Naive thymus-derived CD4-positive, alpha-beta T cell (primary cell): Measurements from ENCODE around the gene HERC3. TPM values are rescaled to one million over a fixed set of nuclear protein-coding genes. Genes with fewer than 3 reads are reported as not detected.

Experiments
- ATAC-seq: fragments of 150-1000 bp; cut with Tn5 transposase; 2 replicates; pipeline ENCODE4 v1.10.0; 2021; ENCODE audit warnings: mild to moderate bottlenecking, moderate library complexity
- CTCF ChIA-PET: fragments of 350-600 bp; sonication (Branson Sonifier 250); formaldehyde crosslinking; loops from one replicate; lab custom pipeline; 2021; ENCODE audit warnings: antibody characterized with exemption; lab: Charles Lee
- POLR2A ChIA-PET: fragments of 350-600 bp; sonication (Branson Sonifier 250); formaldehyde crosslinking; loops from one replicate; lab custom pipeline; 2021; ENCODE audit warnings: antibody characterized with exemption, inconsistent platforms; lab: Charles Lee
- DNase-seq, 9 donors: peaks; one replicate each; pipeline versions ENCODE4 v3.0.0 to v3.0.0-alpha.2; 2020 to 2022; ENCODE audit warnings: mixed read lengths in 1 of 9
- H3K27ac ChIP-seq: one replicate; pipeline ENCODE4 v1.7.0; 2013; ENCODE audit warnings: mild to moderate bottlenecking, low read depth, low read length, moderate library complexity
- H3K27me3 ChIP-seq, 2 donors: one replicate each; pipeline ENCODE4 v1.7.0; 2013; ENCODE audit warnings: low read length in 2 of 2, mild to moderate bottlenecking in 2 of 2, moderate library complexity in 2 of 2; ENCODE audit not compliant: control insufficient read depth in 2 of 2, insufficient read depth in 2 of 2
- H3K36me3 ChIP-seq, 3 experiments: 1 replicate in 2 of 3; 2 replicates in 1 of 3; pipeline ENCODE4 v1.7.0; 2013; ENCODE audit warnings: low read length in 3 of 3, mild to moderate bottlenecking in 3 of 3, moderate library complexity in 1 of 3; ENCODE audit not compliant: insufficient read depth in 3 of 3, control insufficient read depth in 2 of 3
- H3K4me1 ChIP-seq, 2 donors: one replicate each; pipeline ENCODE4 v1.7.0; 2013; ENCODE audit warnings: low read length in 2 of 2, mild to moderate bottlenecking in 2 of 2, moderate library complexity in 1 of 2; ENCODE audit not compliant: control insufficient read depth in 2 of 2, insufficient read depth in 2 of 2
- H3K4me3 ChIP-seq: 2 replicates; pipeline ENCODE4 v1.7.0; 2013; ENCODE audit warnings: mild to moderate bottlenecking, low read length
- H3K9me3 ChIP-seq, 3 experiments: 1 replicate in 2 of 3; 2 replicates in 1 of 3; pipeline ENCODE4 v1.7.0; 2013; ENCODE audit warnings: low read length in 3 of 3; ENCODE audit not compliant: control insufficient read depth in 2 of 3
- H3K27ac Mint-ChIP-seq, 9 donors: one replicate each; pipeline ENCODE4 v1.8.0; 2020 to 2022; ENCODE audit warnings: mixed read lengths in 9 of 9, mild to moderate bottlenecking in 8 of 9, moderate library complexity in 5 of 9, inconsistent platforms in 2 of 9
- H3K27me3 Mint-ChIP-seq, 5 donors: one replicate each; pipeline ENCODE4 v1.8.0; 2021 to 2022; ENCODE audit warnings: mixed read lengths in 5 of 5, mild to moderate bottlenecking in 1 of 5
- H3K36me3 Mint-ChIP-seq, 5 donors: one replicate each; pipeline ENCODE4 v1.8.0; 2020 to 2022; ENCODE audit warnings: mixed read lengths in 5 of 5, mild to moderate bottlenecking in 3 of 5, inconsistent platforms in 1 of 5
- H3K4me1 Mint-ChIP-seq, 7 donors: one replicate each; pipeline ENCODE4 v1.8.0; 2020 to 2022; ENCODE audit warnings: mixed read lengths in 7 of 7, mild to moderate bottlenecking in 3 of 7, inconsistent platforms in 1 of 7
- H3K4me3 Mint-ChIP-seq, 10 donors: one replicate each; pipeline ENCODE4 v1.8.0; 2020 to 2022; ENCODE audit warnings: mild to moderate bottlenecking in 10 of 10, mixed read lengths in 10 of 10, moderate library complexity in 6 of 10, inconsistent platforms in 2 of 10
- H3K9me3 Mint-ChIP-seq, 11 donors: one replicate each; pipeline ENCODE4 v1.8.0; 2020 to 2022; ENCODE audit warnings: mixed read lengths in 11 of 11, mild to moderate bottlenecking in 4 of 11, inconsistent platforms in 1 of 11, moderate library complexity in 1 of 11
- intact Hi-C, 2 donors: fragments of 100-400 bp; cut with micrococcal nuclease; formaldehyde crosslinking; loops; one replicate each; pipeline ENCODE4 v1.15.1; 2023
- polyA plus RNA-seq, 2 donors: library from polyadenylated mRNA; unstranded; fragments of 300-500 nt; fragmentation: Illumina TruSeq; gene quantifications; one replicate each; pipeline ENCODE4 v1.2.3, GENCODE V29; 2021
- total RNA-seq, 6 experiments: library from RNA in 5 of 6; stranded (reverse) in 5 of 6; gene quantifications; 1 replicate in 5 of 6; 2 replicates in 1 of 6; pipeline ENCODE4 v1.2.3 and lab custom pipeline; 2021 to 2026

HERC3 gene
- total and polyA plus RNA-seq, 7 experiments from 2014 or later: 38.1 to 130 (median 101) TPM

DNA sequence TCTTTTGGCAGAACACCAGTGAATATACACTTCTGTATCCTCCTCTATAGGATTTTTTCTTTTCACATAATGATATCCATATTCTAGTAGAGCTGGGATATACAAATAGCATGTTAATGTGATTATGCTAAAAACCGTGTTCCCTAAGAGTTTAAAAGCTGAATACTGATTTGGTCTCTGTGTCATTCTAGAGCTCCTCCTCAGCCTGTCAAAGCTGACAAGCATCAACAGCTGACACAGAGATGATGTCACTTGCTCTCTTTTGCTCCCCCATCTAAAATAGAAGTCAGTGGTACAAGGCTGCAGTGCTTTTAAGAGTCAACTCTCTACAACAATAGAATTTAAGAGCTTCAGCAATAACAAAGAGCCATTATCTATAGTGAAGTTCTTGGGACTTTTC, 17.1 kb upstream of the HERC3 start:
- intact Hi-C loops: no loop called here
- Mint-ChIP-seq H3K27ac (no peak overlapping the region), H3K9me3 (peaks cover 0 to 4% (median 0%) of the 10 kb centered on the region in 11 donors), H3K36me3 (peaks cover 0 to 12% (median 0%) of the 10 kb centered on the region in 5 donors), H3K27me3 (peaks cover 0 to 11% (median 0%) of the 10 kb centered on the region in 5 donors), H3K4me3 (no peak overlapping the region), H3K4me1 (no peaks in the 10 kb centered on the region)
- Histone ChIP-seq H3K27me3 (no peaks in the 10 kb centered on the region), H3K4me3 (no peak overlapping the region), H3K4me1 (no peaks in the 10 kb centered on the region), H3K36me3 (no peaks in the 10 kb centered on the region), H3K9me3 (no peaks in the 10 kb centered on the region), H3K27ac (no peak overlapping the region)
- ATAC-seq (no peak), DNase-seq (no peak)
- CTCF ChIA-PET: interaction anchor here (0.7 kb wide), 1 partner anchor 72 kb away, joined by 3 read pairs; no protein-coding TSS in a partner anchor
- POLR2A ChIA-PET: interaction anchor here (1.0 kb wide), 1 partner anchor 35 kb away, joined by 4 read pairs; no protein-coding TSS in a partner anchor

DNA sequence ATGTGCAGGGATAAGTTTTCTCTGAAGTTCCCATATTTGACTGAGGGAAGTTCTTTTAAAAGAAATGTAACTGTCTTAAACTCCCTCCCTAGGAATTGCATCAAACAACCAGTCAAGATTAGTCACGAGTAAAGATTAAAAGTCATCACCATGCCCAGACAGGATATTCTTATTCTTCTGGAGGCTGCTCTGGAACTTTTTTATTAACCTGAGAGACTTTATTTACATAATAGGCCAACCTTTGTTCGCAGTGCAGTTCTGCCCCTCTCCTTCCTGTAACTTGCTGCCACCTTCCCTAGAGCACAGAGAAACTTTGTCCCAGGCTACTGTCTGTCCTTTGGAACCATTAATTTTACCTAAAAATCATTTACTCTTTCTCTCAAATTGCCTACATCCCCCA, 9.8 kb upstream of the HERC3 start:
- CTCF ChIA-PET: no interaction called here
- POLR2A ChIA-PET: interaction anchor here (0.9 kb wide), 1 partner anchor 15 kb away, joined by 3 read pairs; no protein-coding TSS in a partner anchor
- Mint-ChIP-seq H3K27me3 (peaks cover 0 to 4% (median 0%) of the 10 kb centered on the region in 5 donors), H3K4me1 (no peaks in the 10 kb centered on the region), H3K27ac (peak overlapping the region in 1 of 9 donors; percentile 36), H3K4me3 (no peak overlapping the region), H3K9me3 (peaks cover 0 to 8% (median 0%) of the 10 kb centered on the region in 11 donors), H3K36me3 (peaks cover 0 to 11% (median 0%) of the 10 kb centered on the region in 5 donors)
- H3K4me1 ChIP-seq: no peaks in the 10 kb centered on the region
- H3K36me3 ChIP-seq: no peaks in the 10 kb centered on the region
- no peak overlapping the region for H3K27ac ChIP-seq
- intact Hi-C loops: no loop called here
- H3K4me3 ChIP-seq: no peak overlapping the region
- no peak for DNase-seq
- no peak for ATAC-seq
- H3K9me3 ChIP-seq: no peaks in the 10 kb centered on the region
- no peaks in the 10 kb centered on the region for H3K27me3 ChIP-seq

DNA sequence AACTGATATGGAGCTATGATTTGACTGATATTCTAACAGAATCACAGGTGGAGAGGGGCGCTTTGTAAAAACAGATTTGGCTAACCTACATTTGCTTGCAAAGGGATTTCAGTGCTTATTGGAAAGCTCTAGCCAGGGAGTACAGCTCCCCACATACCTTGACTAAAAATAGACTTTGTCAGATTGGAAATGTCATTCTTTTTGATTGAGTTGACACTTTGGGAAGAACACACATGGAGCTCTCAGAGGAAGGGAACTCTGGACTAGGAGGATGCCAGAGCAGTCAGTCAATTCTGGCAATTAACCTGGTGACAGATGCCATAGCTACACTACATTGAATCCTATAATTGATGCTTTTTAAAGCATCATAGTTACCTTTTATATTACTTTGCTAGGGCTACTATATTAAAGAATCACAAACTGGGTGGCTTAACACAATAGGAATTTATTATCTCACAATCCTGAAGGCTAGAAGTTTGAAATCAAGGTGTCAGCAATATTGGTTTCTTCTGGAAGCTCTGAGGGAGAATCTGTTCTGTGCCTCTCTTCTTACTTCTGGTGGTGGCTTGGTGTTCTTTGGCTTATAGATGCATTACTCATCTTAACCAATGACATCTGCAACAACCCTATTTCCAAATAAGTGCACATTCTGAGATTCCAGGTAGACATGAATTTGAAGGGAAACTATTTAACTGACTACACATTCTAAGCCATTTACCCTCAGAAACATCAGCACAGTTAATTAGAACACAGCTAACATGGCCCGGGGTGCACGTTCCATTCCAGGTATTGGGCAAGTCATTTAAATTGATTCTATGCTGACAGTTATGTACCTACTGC, 8.4 kb upstream of the HERC3 start:
- no peak overlapping the region for H3K27ac ChIP-seq
- CTCF ChIA-PET: interaction anchor here (0.6 to 1.3 kb wide), 2 partner anchors 44 to 306 kb away, joined by 3 to 4 read pairs; no protein-coding TSS in a partner anchor
- Mint-ChIP-seq H3K36me3 (peaks cover 0 to 7% (median 0%) of the 10 kb centered on the region in 5 donors), H3K27ac (no peak overlapping the region), H3K4me3 (no peak overlapping the region), H3K27me3 (peaks cover 0 to 6% (median 0%) of the 10 kb centered on the region in 5 donors), H3K9me3 (peaks cover 0 to 8% (median 0%) of the 10 kb centered on the region in 11 donors), H3K4me1 (peaks cover 0 to 2% (median 0%) of the 10 kb centered on the region in 7 donors)
- intact Hi-C loops: no loop called here
- H3K9me3 ChIP-seq: no peaks in the 10 kb centered on the region
- ATAC-seq (no peak), DNase-seq (no peak)
- H3K36me3 ChIP-seq: no peaks in the 10 kb centered on the region
- H3K4me1 ChIP-seq: no peaks in the 10 kb centered on the region
- no peaks in the 10 kb centered on the region for H3K27me3 ChIP-seq
- no peak overlapping the region for H3K4me3 ChIP-seq
- POLR2A ChIA-PET: interaction anchor here (0.6 to 1.9 kb wide), 3 partner anchors 10 to 46 kb away, joined by 3 to 6 read pairs (median 3); no protein-coding TSS in a partner anchor

GRCh38 chr4:88584471-88584900, 7.8 kb upstream of the HERC3 start:
- POLR2A ChIA-PET: interaction anchor here (1.9 kb wide), 1 partner anchor 9 kb away, joined by 6 read pairs; no protein-coding TSS in a partner anchor
- Histone ChIP-seq H3K4me3 (no peak overlapping the region), H3K4me1 (no peaks in the 10 kb centered on the region), H3K9me3 (no peaks in the 10 kb centered on the region), H3K27ac (no peak overlapping the region), H3K36me3 (no peaks in the 10 kb centered on the region), H3K27me3 (no peaks in the 10 kb centered on the region)
- Mint-ChIP-seq H3K9me3 (peaks cover 0 to 8% (median 0%) of the 10 kb centered on the region in 11 donors), H3K4me3 (no peak overlapping the region), H3K27me3 (peaks cover 0 to 9% (median 0%) of the 10 kb centered on the region in 5 donors), H3K36me3 (peaks cover 0 to 7% (median 0%) of the 10 kb centered on the region in 5 donors), H3K4me1 (peaks cover 0 to 3% (median 0%) of the 10 kb centered on the region in 7 donors), H3K27ac (no peak overlapping the region)
- intact Hi-C loops: no loop called here
- ATAC-seq: no peak
- DNase-seq: no peak
- CTCF ChIA-PET: interaction anchor here (1.3 kb wide), 1 partner anchor 45 kb away, joined by 3 read pairs; no protein-coding TSS in a partner anchor

DNA sequence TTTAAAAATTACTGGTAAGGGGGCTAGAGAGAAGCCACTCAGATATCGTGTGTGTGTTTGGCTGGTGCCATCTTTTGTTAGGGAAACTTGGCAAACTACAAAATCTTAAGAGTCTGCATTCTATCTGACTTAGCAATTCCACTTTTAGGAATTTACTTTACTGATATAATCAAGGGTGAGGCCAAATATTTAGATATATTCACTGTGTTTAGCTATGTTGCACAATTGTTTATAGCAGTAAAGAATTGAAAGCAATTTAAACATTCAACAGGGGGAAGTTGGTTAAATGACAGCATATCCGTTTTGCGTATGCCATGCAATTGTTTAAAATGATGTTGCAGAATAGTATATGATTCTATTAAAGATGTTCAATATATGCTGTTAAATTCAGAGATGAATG, 6.4 kb upstream of the HERC3 start:
- no peak for ATAC-seq
- H3K4me1 Mint-ChIP-seq: peaks cover 0 to 9% (median 5%) of the 10 kb centered on the region in 7 donors
- peaks cover 0 to 20% (median 0%) of the 10 kb centered on the region in 5 donors for H3K27me3 Mint-ChIP-seq
- H3K27me3 ChIP-seq: no peaks in the 10 kb centered on the region
- ChIA-PET POLR2A (interaction anchor here (0.5 kb wide), 1 partner anchor 10 kb away, joined by 4 read pairs; no protein-coding TSS in a partner anchor), CTCF (interaction anchor here (0.8 kb wide), 1 partner anchor 228 kb away, joined by 7 read pairs; no protein-coding TSS in a partner anchor)
- intact Hi-C loops: no loop called here
- no peak overlapping the region for H3K4me3 ChIP-seq
- DNase-seq: no peak
- no peak overlapping the region for H3K4me3 Mint-ChIP-seq
- H3K27ac ChIP-seq: no peak overlapping the region
- no peaks in the 10 kb centered on the region for H3K4me1 ChIP-seq
- H3K27ac Mint-ChIP-seq: no peak overlapping the region
- H3K36me3 Mint-ChIP-seq: peaks cover 0 to 5% (median 0%) of the 10 kb centered on the region in 5 donors
- H3K36me3 ChIP-seq: no peaks in the 10 kb centered on the region
- H3K9me3 ChIP-seq: no peaks in the 10 kb centered on the region
- H3K9me3 Mint-ChIP-seq: peaks cover 0 to 8% (median 0%) of the 10 kb centered on the region in 11 donors

GRCh38 chr4:88587306-88587705, 5.0 kb upstream of the HERC3 start:
- Histone ChIP-seq H3K9me3 (no peaks in the 10 kb centered on the region), H3K36me3 (no peaks in the 10 kb centered on the region), H3K4me3 (no peak overlapping the region), H3K4me1 (peaks cover 0 to 5% of the 10 kb centered on the region in 2 donors), H3K27me3 (no peaks in the 10 kb centered on the region), H3K27ac (no peak overlapping the region)
- no peak overlapping the region for H3K4me3 Mint-ChIP-seq
- DNase-seq (no peak), ATAC-seq (no peak)
- no peak overlapping the region for H3K27ac Mint-ChIP-seq
- CTCF ChIA-PET: no interaction called here
- intact Hi-C loops: no loop called here
- H3K9me3 Mint-ChIP-seq: peaks cover 0 to 7% (median 0%) of the 10 kb centered on the region in 11 donors
- peaks cover 6 to 23% (median 14%) of the 10 kb centered on the region in 7 donors for H3K4me1 Mint-ChIP-seq
- H3K36me3 Mint-ChIP-seq: peaks cover 0 to 5% (median 0%) of the 10 kb centered on the region in 5 donors
- POLR2A ChIA-PET: interaction anchor here (0.7 kb wide), 1 partner anchor 29 kb away, joined by 3 read pairs; no protein-coding TSS in a partner anchor
- H3K27me3 Mint-ChIP-seq: peaks cover 0 to 31% (median 0%) of the 10 kb centered on the region in 5 donors
